ENCODE data around the gene VAMP5.
"Not testable (repeated sequence)": the region's sequence is repeated elsewhere in the genome, so short reads cannot be mapped to it uniquely, and the experiment has no call there.

Gene VAMP5

DNA sequence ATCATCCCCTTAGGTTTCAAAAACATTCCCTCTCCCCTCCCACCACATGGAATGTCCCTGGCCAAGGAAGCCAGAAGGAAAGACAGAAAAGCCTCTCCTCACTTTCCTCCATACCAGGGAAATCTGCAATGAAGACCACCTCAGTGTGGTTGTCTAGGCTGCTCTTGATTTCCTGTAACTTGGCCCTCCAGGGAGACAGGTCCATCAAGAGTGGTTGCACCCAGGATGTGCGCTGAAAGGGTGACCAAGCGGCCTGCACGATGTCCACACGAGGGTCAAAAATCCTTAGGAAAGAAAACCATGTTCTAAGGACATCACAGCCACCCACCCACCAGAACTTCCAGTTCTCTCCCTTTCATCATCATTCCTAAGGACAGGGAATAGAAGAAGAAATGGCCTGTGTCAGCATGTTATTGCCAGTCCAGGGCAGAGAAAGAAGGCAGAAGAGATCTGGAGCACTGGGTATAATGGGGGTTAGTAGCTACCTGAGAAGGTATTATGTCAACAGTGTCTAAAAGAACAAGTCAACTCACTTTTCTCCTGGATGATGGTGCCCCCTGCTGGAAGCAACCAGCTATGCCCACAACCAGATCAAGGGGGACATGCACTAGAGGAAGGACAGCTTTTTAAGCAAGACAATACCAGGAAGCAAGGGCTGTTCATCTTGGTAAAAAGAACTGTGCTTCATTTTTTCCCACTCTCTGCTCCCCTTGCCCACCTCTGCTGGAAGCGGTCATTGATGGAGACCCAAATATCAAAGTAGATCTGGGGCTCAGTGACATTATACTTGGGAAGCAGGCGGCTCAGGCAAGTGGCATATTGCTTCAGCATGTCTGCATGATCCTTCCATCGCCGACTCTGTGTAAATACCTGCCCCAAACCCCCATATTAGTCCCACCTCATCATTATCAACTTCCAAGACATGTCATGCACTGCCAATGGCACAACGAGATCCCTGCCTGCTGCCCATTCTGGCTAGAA, 32.2 kb upstream of the VAMP5 start:
- DNase-seq = peak; percentile 86 to 91

DNA sequence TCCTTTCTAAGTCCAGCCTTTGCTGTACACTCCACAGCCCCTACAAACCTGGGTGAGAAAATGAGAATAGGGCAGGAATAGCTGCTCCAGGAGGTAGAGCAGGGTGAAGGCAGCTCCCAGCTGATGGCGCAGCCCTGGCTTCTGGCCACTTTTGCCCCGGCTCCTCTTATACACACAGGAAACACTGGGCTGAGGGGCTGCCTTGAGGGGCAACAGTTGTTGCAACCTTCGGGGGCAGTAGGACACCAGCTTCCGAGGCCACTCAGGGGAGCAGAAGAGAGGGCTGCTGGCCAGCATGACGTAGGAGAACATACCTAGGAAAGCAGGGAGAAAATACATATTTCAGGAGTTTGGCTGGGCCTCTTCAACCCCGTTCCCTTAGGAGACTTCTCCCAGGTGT, 31.0 kb upstream of the VAMP5 start:
- no peak for DNase-seq

DNA sequence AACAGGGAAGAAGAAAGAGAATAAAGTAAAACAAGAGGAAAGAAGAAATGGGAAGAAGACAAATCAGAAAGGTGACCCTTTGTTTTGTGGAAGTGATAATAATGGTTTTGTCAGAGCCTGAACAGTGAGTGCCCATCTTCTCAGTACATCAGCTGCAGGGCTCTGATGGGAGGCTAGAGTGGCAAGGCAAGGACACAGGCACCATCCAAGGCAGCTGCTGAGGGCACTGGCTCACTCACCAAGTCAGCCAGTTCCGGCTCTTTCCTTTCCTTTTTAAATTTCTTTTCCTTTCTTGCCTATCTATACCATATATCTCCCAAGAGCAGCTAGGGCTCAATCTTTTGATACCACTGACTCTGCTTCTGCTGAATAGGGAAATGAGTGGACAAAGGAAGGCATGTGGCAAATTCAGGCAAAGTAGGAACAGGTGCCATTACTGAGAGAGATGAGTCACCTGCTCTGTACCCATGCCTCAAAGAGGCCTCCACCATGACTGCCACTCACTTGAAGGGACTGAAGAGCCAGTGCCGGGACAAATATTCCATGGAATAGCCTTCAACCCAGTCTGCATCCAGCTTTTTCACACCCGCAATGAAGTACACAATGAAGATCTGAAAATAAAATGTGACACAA, 29.1 kb upstream of the VAMP5 start:
- DNase-seq = no peak

DNA sequence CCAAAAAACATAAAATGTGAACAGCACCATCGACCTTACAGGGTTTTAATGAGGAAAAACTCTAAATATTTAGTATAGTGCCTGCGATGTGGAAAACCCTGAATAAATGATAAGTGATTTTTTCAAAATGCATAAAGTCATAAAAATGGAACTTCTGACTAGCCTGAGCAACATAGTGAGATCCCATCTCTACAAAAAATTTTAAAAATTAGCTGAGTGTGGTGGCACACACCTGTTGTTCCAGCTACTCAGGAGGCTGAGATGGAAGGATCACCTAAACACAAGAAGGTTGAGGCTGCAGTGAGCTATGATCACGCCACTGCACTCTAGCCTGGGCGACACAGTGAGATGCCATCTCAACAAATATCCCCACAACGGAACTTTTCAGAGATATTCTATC, 27.1 kb upstream of the VAMP5 start:
- DNase-seq = no peak

DNA sequence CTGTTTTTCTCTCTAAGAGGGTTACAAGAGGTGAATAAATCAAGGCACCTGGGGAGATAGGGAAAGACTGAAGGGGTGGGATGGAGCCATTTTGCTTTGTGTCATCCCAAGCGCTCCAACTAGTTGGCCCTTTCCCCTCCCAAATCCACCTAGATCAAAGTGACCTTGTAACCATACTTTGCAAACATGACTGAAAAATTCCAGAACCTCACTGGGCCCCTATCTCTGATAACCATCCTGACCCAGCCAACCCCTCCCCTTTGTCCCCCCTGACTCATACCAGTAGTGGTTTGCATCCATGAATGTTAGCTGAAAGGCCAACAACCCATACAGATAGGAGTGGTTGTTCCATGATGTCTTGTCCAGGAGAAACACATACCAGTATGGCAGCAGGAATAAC, 26.1 kb upstream of the VAMP5 start:
- no peak for DNase-seq

DNA sequence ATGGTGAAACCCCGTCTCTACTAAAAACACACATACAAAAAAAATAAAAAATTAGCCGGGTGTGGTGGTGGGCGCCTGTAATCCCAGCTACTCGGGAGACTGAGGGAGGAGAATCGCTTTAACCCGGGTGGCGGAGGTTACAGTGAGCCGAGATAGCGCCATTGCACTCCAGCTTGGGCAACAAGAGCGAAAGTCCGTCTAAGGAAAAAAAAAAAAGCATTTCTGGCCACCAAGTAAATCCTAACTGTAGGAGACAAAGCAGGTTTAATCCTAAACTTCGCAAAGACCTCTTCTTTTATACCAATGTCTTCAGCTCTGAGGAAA, 23.9 kb upstream of the VAMP5 start:
- not testable (repeated sequence) for DNase-seq

DNA sequence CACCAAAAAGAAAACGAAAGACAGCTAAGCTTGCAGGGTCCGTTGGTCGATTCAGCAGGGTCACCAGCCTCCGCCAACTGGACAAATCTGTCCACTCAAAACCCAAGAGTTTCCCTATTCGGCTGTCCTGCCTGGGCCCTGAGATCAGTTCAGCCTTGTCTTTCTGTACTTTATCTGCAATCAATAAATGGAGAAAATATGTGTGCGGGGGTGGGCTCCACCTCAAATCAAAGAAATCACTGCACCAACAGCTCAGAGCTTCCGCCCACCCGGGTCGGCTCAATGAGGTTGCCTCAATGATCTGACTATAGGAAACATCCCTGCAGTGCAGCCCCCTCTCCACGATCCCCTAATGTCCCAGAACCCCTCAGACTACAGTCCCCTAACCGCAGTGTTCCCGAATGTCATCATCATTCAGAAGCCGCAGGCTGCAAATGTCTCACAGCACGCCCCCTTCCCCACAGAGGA, 23.4 kb upstream of the VAMP5 start:
- peak; percentile 32 to 45 for DNase-seq

DNA sequence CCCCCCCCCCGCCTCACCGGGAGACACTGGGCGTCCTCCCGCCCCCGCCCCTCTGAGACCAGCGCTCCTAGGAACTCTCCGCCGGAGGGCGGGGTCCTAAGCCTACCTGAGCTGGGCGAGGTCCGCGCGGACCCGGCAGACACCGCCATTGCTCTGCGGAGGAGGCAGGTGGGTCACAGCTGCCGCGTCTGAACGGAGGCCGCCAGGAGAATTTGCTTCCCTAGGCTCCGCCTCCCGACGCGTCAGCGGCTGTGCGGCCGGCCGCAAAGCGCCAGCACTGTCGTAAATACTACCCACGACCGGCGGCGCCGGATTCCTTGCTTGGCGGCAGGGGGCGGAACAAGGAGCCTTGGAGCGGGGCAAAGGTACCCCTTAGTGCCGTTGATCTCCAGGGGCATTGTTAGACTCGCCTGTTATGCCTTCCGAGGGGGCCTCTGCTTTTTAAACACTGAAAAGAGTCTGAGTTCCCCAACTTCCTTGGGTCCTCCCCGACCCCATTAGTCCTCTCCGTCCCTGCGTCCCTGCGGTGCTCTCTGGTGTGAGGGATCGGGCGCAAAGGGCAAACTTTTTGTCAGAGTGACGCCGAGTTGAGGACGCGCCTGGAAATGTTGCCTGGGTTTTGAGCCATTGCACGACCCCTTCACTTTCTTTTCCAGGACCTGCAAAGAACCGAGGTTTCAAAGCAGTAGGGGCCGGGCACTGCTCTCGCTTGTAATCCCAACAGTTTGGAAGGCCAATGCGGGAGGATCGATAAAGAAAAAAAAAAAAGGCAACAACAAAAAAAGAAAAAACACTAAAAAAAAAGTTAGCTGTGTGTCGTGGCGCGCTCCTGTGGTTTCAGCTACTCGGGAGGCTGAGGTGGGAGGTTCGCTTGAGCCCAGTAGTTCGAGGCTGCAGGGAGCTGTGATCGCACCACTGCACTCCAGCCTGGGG, 22.7 kb upstream of the VAMP5 start, which contains the start of gene GGCX:
TSS of gene GGCX (minus strand) at position 214 of the 933 bp plus-strand sequence. CDS start at position 149, 65 bp downstream.
- DNase-seq = peak; percentile 95 to 96

DNA sequence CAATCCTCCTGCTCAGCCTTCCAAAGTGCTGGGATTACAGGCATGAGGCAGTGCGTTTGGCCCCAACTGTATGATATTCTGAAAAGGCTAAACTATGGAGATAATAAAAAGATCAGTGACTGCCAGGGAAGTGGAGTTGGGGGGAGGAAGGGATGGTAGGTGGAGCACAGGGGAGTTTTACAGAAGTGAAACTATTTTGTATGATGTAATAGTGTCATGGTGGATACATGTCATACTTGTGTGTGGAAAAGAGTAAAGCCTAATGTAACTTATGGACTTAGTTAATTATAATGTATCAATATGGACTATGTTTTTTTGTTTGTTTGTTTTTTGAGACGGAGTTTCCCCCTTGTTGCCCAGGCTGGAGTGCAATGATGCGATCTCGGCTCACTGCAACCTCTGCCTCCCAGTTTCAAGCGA, 20.1 kb upstream of the VAMP5 start:
- DNase-seq = no peak

DNA sequence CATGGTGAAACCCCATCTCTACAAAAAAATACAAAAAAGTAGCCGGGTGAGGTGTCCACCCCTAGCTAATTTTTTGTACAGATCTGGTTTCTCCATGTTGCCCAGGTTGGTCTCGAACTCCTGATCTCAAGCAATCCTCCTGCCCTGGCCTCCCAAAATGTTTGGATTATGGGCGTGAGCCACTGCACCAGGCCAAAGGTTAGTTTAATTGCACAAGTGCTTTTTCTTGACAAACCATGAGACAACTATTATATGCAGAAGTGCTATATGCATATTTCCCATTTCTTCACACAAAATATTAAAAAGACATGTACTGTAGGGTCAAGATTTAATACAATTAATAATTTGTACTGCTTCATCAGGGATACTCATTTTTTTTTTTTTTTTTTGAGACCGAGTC, 18.0 kb upstream of the VAMP5 start:
- DNase-seq = no peak

DNA sequence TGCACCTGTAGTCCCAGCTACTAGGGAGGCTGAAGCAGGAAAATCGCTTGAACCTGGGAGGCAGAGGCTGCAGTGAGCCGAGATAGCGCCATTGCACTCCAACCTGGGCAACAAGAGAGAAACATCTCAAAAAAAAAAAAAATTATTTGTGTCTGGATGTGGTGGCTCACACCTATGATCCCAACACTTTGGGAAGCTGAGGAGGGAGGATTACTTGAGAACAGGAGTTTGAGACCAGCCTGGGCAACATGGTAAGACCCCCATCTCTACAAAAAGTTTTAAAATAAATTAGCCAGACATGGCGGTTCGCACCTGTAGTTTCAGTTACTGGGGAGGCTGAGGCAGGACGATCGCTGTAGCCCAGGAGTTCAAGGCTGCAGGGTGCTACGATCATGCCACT, 8.5 kb upstream of the VAMP5 start:
- no peak for DNase-seq

DNA sequence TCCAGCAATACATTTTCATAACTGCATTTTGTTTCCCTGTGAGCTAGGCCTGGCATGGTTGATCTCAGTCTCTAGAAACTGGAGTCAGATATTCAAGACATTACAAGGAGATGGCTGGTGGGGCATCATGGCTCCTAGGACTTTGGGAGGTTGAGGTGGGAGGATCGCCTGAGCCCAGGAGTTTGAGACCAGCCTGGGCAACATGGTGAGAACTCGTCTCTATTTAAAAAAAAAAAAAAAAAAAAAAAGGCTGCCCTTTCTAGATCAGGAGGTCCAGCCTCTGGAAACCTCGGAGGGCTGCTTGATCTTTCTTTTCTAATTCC, 7.2 kb upstream of the VAMP5 start:
- DNase-seq = no peak

DNA sequence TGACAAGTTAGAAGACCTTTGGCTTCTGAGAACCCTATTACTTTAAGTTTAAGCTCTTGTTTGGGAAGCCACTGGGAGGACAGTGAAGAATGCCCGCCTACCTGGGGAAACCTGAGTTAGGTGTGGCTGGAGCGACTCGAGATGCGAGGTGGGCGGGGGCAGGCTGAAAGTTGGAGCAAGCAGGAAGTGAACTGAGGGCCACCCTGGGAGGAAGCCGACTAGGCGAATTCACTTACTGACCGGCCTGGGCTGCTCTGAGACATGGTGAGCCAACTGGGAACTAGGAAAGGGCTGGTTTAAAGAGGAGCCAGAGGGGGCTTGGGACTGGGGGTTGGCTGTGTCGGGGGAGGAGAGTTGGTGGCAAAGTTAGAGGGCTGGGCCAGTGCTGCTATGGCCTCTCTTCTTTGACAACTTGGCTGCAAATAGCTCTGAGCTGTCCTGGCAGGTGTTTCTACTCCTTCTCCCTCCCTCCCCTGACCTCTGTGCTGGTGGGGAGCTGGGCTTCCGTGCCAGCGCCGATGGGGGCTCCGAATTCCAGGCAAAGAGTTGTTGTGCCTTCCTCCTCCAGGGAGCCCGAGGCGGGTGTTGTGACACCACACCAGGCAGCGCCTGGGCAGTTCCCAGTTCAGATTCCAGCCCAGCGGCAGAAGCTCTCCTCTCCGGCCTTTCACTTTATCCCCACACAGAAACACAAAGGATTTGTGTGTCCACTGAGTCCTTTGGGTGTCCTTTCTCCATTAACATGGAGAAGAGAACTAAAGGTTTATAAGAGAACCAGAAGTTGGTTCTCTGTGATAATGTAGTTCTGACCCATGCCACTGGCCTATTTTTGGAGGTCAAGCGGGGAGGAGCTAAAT, 6.6 kb upstream of the VAMP5 start, which contains the start of gene VAMP8:
TSS of gene VAMP8 (plus strand) at position 201 of the 857 bp plus-strand sequence. CDS start at position 262, 61 bp downstream.
- peak; percentile 75 to 79 for DNase-seq

DNA sequence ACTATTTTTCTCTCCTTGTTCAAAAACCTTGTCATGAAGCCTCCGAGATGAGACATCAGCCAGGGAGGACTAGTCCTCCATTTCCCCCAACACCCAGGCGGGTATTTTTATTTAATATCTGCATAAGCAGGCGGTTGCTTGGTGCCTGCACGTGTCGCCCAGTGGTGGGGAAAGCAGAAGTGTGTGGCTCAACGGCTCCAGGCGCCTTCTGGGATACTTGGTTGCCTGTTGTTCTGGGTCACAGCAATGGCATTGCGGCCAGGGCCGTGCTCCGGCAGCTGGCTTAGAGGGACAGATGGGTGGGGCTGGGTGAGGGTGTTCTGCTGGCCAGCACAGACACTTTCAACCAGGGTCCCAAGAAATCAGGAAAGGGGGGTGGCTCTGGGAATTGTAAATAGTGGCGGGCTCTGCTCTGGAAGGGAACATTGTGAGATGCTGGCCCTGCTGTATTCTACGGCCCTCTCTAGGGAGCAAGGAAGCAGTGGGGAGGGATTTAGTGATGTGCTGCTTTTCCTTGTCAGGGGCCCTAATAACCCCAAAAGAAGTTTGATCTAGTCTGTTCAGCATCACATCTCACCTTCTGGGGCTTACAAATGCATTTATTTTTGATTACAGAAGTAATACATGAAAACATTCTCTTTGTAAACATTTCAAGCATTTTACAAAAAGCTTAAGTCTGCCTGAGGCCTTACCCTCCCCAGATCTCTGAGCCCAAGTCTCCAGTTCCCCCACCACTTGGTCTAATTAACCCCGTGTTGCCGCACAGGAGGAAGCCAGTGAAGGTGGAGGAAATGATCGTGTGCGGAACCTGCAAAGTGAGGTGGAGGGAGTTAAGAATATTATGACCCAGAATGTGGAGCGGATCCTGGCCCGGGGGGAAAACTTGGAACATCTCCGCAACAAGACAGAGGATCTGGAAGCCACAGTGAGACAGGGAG, 5.7 kb upstream of the VAMP5 start:
- peak in 1 of 2 experiments; percentile 41 for DNase-seq

DNA sequence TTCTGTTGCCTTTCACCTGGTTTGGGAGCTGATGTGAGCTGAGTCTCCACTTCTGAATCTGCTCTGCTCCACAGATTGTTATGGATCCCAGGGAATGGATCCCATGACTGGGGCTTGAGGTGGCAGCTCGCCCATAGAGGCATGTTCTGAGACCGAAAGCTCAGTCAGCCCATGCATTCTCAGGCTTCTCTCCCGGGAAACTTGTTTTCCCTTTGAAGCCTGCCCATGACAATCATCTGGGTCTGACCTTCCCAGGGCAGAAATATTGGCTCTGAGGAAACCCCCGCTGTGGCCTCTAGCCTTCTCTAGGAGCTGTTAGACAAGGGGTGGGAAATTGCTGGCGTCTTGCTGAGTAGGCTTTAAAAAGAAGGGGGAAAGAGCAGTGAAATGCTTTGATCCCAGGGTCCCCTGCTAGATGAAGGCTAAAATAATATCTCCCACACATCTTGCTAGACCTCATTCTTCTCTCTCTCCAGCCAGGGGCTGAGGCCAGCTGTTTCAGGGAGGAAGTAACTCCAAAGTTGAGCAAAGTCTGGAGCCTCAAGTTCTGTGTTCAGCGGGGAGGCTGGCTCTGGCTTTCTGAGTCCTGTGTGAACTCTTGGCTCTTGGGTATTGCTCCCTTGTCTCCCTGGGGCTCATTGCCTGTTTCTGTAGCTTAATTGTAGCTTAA, 4.8 kb upstream of the VAMP5 start:
- no peak for DNase-seq

DNA sequence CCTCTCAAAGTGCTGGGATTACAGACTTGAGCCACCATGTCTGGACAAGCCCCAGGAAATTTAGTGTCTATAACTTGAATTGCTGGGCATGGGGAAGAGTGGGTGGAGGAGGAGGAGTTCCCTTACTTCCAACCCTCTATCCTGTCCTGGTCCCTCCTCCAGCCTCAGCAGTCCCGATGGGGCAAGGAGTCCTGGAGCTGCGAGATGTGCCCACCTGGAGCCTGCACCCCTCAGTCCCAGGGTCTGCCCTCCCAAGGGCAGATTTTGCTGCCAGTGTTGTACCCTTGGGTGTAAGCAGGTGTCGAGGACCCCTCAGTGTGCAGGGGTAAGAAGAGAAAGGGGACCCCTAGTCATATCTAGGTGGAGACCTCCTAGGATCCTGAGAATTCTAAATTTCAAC, 4.0 kb upstream of the VAMP5 start:
- DNase-seq = no peak

DNA sequence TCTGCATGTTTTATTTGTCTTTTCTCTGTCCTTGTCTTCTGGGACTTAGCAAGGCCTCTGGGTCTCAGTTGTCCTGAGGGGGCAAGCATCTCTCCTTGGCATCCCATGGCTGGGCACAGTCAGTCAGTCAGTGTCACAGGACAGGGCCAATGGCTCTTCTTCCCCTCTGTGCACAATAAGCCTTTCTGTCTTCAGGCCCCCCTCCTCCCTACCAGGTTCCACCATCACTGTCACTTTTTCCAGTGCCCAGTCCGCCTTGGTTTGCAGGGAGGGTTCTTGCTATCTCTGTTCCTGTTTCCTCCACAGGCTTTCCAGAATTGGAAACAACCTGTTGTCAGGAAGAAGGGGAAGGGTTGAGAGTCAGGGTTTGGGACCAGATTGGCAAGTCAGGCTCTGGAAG, 1.7 kb upstream of the VAMP5 start:
- DNase-seq = no peak

DNA sequence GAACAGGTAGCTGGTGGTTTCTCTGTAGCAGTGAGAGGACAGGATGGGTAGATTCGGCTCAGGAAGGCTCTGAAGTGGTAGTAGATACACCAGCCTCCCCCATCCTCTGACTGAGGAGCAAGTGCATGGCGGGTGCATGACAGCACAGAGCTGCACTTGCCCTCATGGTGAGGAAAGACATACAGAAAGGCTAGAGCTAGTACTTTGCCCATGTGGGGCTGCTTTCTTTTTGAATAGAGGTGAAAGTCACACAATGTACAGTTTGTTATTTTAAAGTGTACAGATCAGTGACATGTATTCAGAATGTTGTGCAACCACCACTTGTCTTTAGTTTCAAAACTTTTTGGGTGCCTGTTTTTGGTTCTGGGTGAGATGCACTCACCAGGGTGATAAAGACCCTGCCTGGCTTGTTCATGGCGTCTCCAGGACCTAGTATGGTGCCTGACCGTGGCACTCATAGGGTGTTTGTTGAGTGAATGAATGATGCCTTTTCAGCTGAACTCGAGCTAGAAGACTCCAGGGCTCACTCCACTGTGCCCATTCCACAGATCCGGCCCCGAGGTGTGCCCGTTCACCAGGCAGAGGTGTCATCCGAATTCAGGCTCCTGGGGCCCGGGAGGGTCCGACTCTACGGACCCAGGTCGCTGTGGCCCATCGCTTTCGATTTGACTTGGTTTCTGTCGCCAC, 421 bp upstream of the VAMP5 start:
- DNase-seq = peak; percentile 36 to 51
